Liver (tissue), 9 donors: ENCODE data around the gene C20orf173. TPM values are rescaled to one million over a fixed set of nuclear protein-coding genes. Genes with fewer than 3 reads are reported as not detected.
A peak's percentile ranks its signal among the peaks of the same experiment; 100 is the strongest.
"Not testable (repeated sequence)": the region's sequence is repeated elsewhere in the genome, so short reads cannot be mapped to it uniquely, and the experiment has no call there.

Experiments used
- DNase-seq: peaks from one replicate; pipeline ENCODE4 v3.0.0-alpha.2; 2017; ENCODE audit warnings: low spot score
- H3K27ac ChIP-seq, 2 donors: one replicate each; pipeline ENCODE4 v1.7.0; 2013; ENCODE audit warnings: inconsistent platforms in 2 of 2, low read length in 2 of 2, control low read depth in 1 of 2, low read depth in 1 of 2, mild to moderate bottlenecking in 1 of 2
- H3K27me3 ChIP-seq, 4 donors: one replicate each; pipeline versions ENCODE4 v1.6.1 to v1.7.0; 2013; ENCODE audit warnings: low read length in 3 of 4, inconsistent platforms in 1 of 4, mild to moderate bottlenecking in 1 of 4, moderate library complexity in 1 of 4; ENCODE audit not compliant: control insufficient read depth in 4 of 4, insufficient read depth in 4 of 4
- H3K36me3 ChIP-seq, 4 donors: one replicate each; pipeline versions ENCODE4 v1.6.1 to v1.7.0; 2013; ENCODE audit warnings: low read length in 3 of 4, mild to moderate bottlenecking in 3 of 4, low read depth in 1 of 4, moderate library complexity in 1 of 4; ENCODE audit not compliant: control insufficient read depth in 4 of 4, insufficient read depth in 3 of 4
- H3K4me1 ChIP-seq, 4 donors: one replicate each; pipeline versions ENCODE4 v1.6.1 to v1.7.0; 2013; ENCODE audit warnings: low read length in 3 of 4, mild to moderate bottlenecking in 3 of 4, moderate library complexity in 1 of 4; ENCODE audit not compliant: control insufficient read depth in 4 of 4, insufficient read depth in 4 of 4
- H3K4me3 ChIP-seq, 3 donors: one replicate each; pipeline versions ENCODE4 v1.6.1 to v1.7.0; 2013; ENCODE audit warnings: low read length in 3 of 3, control low read depth in 1 of 3, low read depth in 1 of 3, mild to moderate bottlenecking in 1 of 3
- H3K9ac ChIP-seq, 2 donors: one replicate each; pipeline ENCODE4 v1.7.0; 2013; ENCODE audit warnings: low read length in 2 of 2, mild to moderate bottlenecking in 2 of 2, moderate library complexity in 2 of 2, control low read depth in 1 of 2, low read depth in 1 of 2
- H3K9me3 ChIP-seq, 4 donors: one replicate each; pipeline versions ENCODE4 v1.6.1 to v1.7.0; 2013; ENCODE audit warnings: low read length in 3 of 4; ENCODE audit not compliant: control insufficient read depth in 4 of 4
- ATF3 ChIP-seq: IDR thresholded peaks from 2 replicates; pipeline ENCODE4 v1.6.1; 2016; ENCODE audit warnings: antibody characterized with exemption
- CTCF ChIP-seq: fragments of 150-350 bp; IDR thresholded peaks from 2 replicates; pipeline ENCODE4 v1.5.1; 2017; ENCODE audit warnings: improper control_type of control experiment, low read depth, low read length; ENCODE audit not compliant: missing input control
- EGR1 ChIP-seq, 2 donors: IDR thresholded peaks; 2 replicates each; pipeline ENCODE4 v1.6.1; 2016 to 2018; ENCODE audit warnings: antibody characterized with exemption in 2 of 2, low read depth in 2 of 2
- FOXA1 ChIP-seq: IDR thresholded peaks from 2 replicates; pipeline ENCODE4 v1.6.1; 2016; ENCODE audit warnings: antibody characterized with exemption
- FOXA2 ChIP-seq: IDR thresholded peaks from 2 replicates; pipeline ENCODE4 v1.6.1; 2016; ENCODE audit warnings: antibody characterized with exemption
- GABPA ChIP-seq, 2 donors: IDR thresholded peaks in 1 of 2; conservative IDR thresholded peaks in 1 of 2; 2 replicates each; pipeline ENCODE4 v1.6.1; 2016; ENCODE audit warnings: antibody characterized with exemption in 2 of 2, mild to moderate bottlenecking in 1 of 2, moderate library complexity in 1 of 2
- HNF4A ChIP-seq, 2 donors: conservative IDR thresholded peaks; 2 replicates each; pipeline ENCODE4 v1.6.1; 2016; ENCODE audit warnings: antibody characterized with exemption in 2 of 2, mild to moderate bottlenecking in 2 of 2
- HNF4G ChIP-seq: IDR thresholded peaks from 2 replicates; pipeline ENCODE4 v1.6.1; 2016; ENCODE audit warnings: antibody characterized with exemption
- JUND ChIP-seq, 2 donors: IDR thresholded peaks; 2 replicates each; pipeline ENCODE4 v1.6.1; 2016; ENCODE audit warnings: antibody characterized with exemption in 2 of 2
- MAX ChIP-seq: IDR thresholded peaks from 2 replicates; pipeline ENCODE4 v1.6.1; 2016; ENCODE audit warnings: antibody characterized with exemption
- NR2F2 ChIP-seq: IDR thresholded peaks from 2 replicates; pipeline ENCODE4 v1.6.1; 2016; ENCODE audit warnings: antibody characterized with exemption
- RAD21 ChIP-seq, 2 donors: IDR thresholded peaks; 2 replicates each; pipeline ENCODE4 v1.6.1; 2016; ENCODE audit warnings: antibody characterized with exemption in 2 of 2, mild to moderate bottlenecking in 2 of 2
- REST ChIP-seq: IDR thresholded peaks from 2 replicates; pipeline ENCODE4 v1.6.1; 2016; ENCODE audit warnings: antibody characterized with exemption, mild to moderate bottlenecking
- RXRA ChIP-seq, 2 donors: IDR thresholded peaks; 2 replicates each; pipeline ENCODE4 v1.6.1; 2017 to 2018; ENCODE audit warnings: antibody characterized with exemption in 2 of 2, mild to moderate bottlenecking in 1 of 2
- SP1 ChIP-seq: IDR thresholded peaks from 2 replicates; pipeline ENCODE4 v1.6.1; 2018; ENCODE audit warnings: antibody characterized with exemption, mild to moderate bottlenecking
- TAF1 ChIP-seq: conservative IDR thresholded peaks from 2 replicates; pipeline ENCODE4 v1.6.1; 2016; ENCODE audit warnings: antibody characterized with exemption, mild to moderate bottlenecking
- YY1 ChIP-seq: IDR thresholded peaks from 2 replicates; pipeline ENCODE4 v1.6.1; 2016; ENCODE audit warnings: antibody characterized with exemption, mild to moderate bottlenecking
- ZBTB33 ChIP-seq: IDR thresholded peaks from 2 replicates; pipeline ENCODE4 v1.6.1; 2016; ENCODE audit warnings: antibody characterized with exemption
- WGBS: extraction: QIAGEN DNeasy Blood & Tissue Kit; methylation state at CpG from one replicate; pipeline ENCODE4 v1.1.7; 2013; 5-methylcytosine and 5-hydroxymethylcytosine counted together
- polyA plus RNA-seq, 2 donors: library from polyadenylated mRNA; stranded (reverse) in 1 of 2; unstranded in 1 of 2; fragments of 200-250 nt in 1 of 2; fragments of >200 nt in 1 of 2; fragmentation: Nextera tagmentation in 1 of 2; extraction: Ambion mirVana in 1 of 2; gene quantifications; one replicate each; pipeline versions ENCODE4 v1.2.1 to v1.2.3, GENCODE V29; 2013 to 2015
- total RNA-seq, 2 donors: library from RNA; depleted of rRNA; stranded (reverse); fragments of >200 nt; gene quantifications; one replicate each; pipeline ENCODE4 v1.2.3, GENCODE V29; 2014
- donor health status: healthy.
- donor health status: healthy.
- donor health status: healthy.
- donor health status: healthy.
- donor health status: healthy.

The C20orf173 gene
- total and polyA plus RNA-seq, 4 donors = not detected

GRCh38 chr20:35523298-35523888 lies 6.1 kb downstream of the C20orf173 start:
- Histone ChIP-seq H3K27me3 (no peaks in the 10 kb centered on the region), H3K4me3 (no peak overlapping the region), H3K27ac (no peak overlapping the region), H3K9me3 (no peaks in the 10 kb centered on the region), H3K36me3 (no peaks in the 10 kb centered on the region), H3K4me1 (no peaks in the 10 kb centered on the region), H3K9ac (no peak overlapping the region)
- 73% methylated on average over 6 of the region's 6 CpGs for WGBS
- DNase-seq = peak; percentile 60
- no peak for TF ChIP-seq NR2F2
- peak; percentile 52 for TF ChIP-seq CTCF
- TF ChIP-seq RAD21 (IDR thresholded peaks at IDR 0.05) = peak; percentile 22 to 70
- TF ChIP-seq FOXA1 = no peak

- Histone ChIP-seq H3K9ac (no peak overlapping the region), H3K4me3 (no peak overlapping the region), H3K27ac (no peak overlapping the region), H3K4me1 (no peaks in the 10 kb centered on the region), H3K36me3 (peaks cover 0 to 2% (median 0%) of the 10 kb centered on the region in 4 donors), H3K27me3 (no peaks in the 10 kb centered on the region), H3K9me3 (no peaks in the 10 kb centered on the region)
- no peak for TF ChIP-seq EGR1 (IDR thresholded peaks at IDR 0.05; ENCODE audit: low read depth in 2 of 2)
- no peak for TF ChIP-seq ATF3
- no peak for TF ChIP-seq YY1
- no peak for TF ChIP-seq RXRA (IDR thresholded peaks at IDR 0.05)
- no peak for TF ChIP-seq ZBTB33
- TF ChIP-seq HNF4A (conservative IDR thresholded peaks at IDR 0.05) = no peak
- TF ChIP-seq JUND (IDR thresholded peaks at IDR 0.05) = no peak
- no peak for TF ChIP-seq HNF4G
- TF ChIP-seq SP1 = no peak
- TF ChIP-seq CTCF = no peak
- no peak for TF ChIP-seq MAX
- TF ChIP-seq REST = no peak
- no peak for TF ChIP-seq RAD21 (IDR thresholded peaks at IDR 0.05)
- TF ChIP-seq GABPA (IDR thresholded peaks at IDR 0.05 in 1 of 2, conservative IDR thresholded peaks at IDR 0.05 in 1 of 2) = no peak
- no peak for TF ChIP-seq NR2F2
- TF ChIP-seq FOXA1 = no peak
- TF ChIP-seq TAF1 = no peak
- TF ChIP-seq FOXA2 = no peak
- no peak for DNase-seq
- WGBS = 87% methylated on average over 9 of the region's 9 CpGs
Measured at GRCh38 chr20:35518955-35519354, 10.5 kb downstream of the C20orf173 start.

- H3K4me1 ChIP-seq = not testable (repeated sequence)
- 98% methylated on average over 5 of the region's 5 CpGs for WGBS
Measured at GRCh38 chr20:35517767-35518166, 11.7 kb downstream of the C20orf173 start.

More at GRCh38 chr20:35517767-35518166, 11.7 kb downstream of the C20orf173 start:
- H3K27me3 ChIP-seq, H3K36me3 ChIP-seq, H3K9ac ChIP-seq, H3K27ac ChIP-seq, H3K4me3 ChIP-seq, H3K9me3 ChIP-seq, DNase-seq: not testable (repeated sequence)
